HG02885 (cell line): ENCODE measurements around the gene EME1.
"Not testable (repeated sequence)": the region's sequence is repeated elsewhere in the genome, so short reads cannot be mapped to it uniquely, and the experiment has no call there.

Experiments
- ATAC-seq: cut with Tn5 transposase; IDR thresholded peaks from one replicate; pipeline ENCODE4 v1.9.1; 2021; ENCODE audit warnings: mild to moderate bottlenecking; ENCODE audit not compliant: unreplicated experiment, poor library complexity

The EME1 gene, protein sequence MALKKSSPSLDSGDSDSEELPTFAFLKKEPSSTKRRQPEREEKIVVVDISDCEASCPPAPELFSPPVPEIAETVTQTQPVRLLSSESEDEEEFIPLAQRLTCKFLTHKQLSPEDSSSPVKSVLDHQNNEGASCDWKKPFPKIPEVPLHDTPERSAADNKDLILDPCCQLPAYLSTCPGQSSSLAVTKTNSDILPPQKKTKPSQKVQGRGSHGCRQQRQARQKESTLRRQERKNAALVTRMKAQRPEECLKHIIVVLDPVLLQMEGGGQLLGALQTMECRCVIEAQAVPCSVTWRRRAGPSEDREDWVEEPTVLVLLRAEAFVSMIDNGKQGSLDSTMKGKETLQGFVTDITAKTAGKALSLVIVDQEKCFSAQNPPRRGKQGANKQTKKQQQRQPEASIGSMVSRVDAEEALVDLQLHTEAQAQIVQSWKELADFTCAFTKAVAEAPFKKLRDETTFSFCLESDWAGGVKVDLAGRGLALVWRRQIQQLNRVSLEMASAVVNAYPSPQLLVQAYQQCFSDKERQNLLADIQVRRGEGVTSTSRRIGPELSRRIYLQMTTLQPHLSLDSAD

DNA sequence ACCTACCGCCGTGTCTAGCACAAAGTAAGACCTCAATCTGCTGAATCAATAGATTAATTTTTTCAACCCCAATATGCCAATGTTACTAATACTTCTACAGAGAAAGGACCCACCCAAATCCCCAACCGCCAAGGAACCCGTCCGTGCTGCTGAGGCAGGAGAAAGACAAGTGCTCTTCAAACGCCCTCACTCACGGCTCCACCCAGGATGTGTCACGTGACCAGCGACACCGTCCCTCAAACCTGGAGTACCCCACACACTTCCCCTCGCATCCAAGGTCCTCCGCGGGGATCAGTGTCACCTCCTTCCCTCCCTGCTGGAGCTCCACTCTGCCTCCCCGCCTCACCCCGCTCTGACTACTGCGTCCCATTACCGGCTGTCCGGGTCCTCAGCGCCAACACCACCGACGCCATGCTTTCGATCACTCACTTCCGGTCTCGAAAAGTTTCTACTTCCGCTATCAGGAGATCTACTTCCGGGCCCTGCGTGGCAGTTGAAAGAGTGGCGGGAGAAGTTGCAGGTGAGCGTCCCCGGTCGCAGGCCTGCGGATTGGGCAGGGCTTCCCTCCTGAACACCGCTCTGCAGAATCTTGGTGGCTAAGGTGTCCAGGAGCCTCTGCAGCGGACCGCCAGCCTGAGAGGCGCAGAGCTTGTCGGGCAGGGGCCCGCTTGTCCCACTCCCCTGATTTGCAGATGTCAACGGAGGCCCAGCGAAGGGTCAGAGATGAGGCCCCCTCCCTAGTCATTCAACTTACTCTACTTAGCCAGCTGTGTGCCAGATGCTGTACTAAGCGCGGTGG lies at the start of gene EME1, which contains the start of gene MRPL27:
TSS of gene EME1 (plus strand) at position 472 of the 799 bp plus-strand sequence. CDS start 1,980 bp downstream, outside the sequence.
TSS of gene MRPL27 (minus strand) at position 427 of the 799 bp plus-strand sequence. CDS start at position 413, 14 bp downstream.
- peak; percentile 90 for ATAC-seq

- ATAC-seq, result no peak
Observed at GRCh38 chr17:50325906-50326305, 47.1 kb upstream of the EME1 start.

GRCh38 chr17:50326831-50327364 lies 46.1 kb upstream of the EME1 start:
- ATAC-seq, result no peak

DNA sequence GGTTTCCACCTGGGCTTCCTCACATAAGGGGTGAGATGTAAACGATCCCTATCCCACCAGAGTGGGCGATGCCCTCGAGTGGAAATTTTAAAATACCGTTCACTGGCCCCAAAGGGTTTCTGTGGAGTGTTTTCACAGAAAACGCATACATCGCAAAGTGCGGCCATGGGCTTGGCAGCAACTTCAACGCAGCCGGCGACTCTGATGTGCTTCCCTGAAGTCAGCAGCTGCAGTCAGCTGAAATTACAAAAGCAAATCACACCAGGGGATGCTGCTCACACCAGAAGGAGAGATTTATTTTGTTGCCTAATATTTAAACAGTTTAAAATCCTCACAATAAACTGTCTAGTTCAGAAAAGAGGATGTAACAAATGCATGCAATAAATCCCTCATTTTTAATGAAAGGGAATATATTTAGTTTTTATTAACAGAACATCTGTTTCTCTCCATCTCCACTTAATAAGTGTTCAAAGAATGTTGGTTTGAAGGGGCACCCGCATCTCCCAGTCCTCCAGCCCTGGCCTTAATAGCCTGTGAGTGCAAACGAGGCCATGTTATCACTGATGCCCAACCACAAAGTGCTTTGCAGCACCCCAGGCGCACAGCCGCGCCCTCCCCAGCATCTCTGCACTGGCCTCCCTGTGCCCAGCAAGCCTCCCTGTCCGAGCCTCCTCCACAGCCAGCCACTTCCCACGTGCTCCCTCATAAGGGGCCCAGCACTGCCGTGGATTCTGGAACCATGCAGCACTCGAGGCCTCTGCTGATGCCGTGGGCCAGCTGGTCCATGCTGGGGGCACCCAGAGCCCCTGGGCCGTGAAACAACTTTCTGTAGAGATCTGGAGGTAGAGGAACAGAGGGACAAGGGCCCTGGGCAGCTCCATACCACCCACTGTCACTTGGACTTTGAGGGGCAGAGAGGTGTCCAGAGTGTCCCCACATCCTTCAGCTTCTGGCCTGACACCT lies 44.4 kb upstream of the EME1 start:
- ATAC-seq, result no peak

DNA sequence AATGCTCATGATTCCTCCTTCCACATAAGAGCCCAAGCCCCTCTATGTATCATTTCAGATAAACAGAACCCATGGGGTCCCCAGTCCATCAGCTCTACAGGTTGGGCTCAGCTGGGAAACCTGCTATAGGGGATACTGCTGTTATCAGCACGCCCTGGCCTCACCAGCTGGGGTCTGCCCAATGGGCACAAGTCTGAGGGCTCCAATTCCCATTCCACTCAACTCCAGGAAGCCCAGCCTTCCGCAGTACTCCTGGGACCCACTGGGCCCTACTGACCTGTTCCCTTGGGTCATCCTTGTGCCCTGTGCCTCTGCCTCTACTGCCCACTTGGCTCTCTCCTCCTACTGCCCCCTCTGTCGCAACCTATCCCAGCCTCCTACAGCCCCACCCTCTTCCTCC lies 43.3 kb upstream of the EME1 start:
- ATAC-seq, result no peak

- no peak for ATAC-seq
Observed at GRCh38 chr17:50330151-50330775, 42.8 kb upstream of the EME1 start.

DNA sequence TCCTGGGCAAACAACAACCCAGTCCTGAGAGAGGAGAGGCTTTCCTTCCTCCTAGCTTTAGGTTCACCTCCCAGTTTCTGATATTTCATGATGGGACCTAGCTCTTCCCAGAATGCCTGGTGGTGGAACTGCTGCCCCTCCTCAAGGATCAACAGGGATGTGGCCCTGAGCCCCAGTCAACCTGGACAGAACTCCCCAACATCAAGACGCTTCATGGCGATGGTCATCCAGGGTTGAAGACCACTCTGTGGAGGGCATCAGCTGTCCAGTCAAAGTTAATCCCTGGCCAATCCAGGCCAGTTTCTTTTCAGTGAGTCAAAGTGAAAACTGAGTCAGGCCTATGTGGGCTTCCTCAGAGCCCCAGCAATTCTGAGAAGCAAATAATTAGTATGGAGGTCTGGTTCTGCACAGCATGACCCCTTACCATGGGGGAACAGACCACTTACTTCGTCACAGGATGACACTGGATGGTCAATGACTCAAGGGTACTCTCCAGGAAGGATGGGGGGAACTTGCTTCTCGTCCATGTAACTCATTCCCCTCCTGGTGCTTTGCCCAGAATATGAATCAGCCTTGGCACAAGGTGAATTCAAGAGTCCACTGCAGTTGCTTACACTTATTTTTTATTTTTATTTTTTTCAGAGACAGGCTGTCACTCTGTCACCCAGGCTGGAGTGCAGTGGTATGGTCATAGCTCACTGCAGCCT lies 41.8 kb upstream of the EME1 start:
- ATAC-seq, result no peak

- no peak for ATAC-seq
Observed at GRCh38 chr17:50332196-50332595, 40.8 kb upstream of the EME1 start.

DNA sequence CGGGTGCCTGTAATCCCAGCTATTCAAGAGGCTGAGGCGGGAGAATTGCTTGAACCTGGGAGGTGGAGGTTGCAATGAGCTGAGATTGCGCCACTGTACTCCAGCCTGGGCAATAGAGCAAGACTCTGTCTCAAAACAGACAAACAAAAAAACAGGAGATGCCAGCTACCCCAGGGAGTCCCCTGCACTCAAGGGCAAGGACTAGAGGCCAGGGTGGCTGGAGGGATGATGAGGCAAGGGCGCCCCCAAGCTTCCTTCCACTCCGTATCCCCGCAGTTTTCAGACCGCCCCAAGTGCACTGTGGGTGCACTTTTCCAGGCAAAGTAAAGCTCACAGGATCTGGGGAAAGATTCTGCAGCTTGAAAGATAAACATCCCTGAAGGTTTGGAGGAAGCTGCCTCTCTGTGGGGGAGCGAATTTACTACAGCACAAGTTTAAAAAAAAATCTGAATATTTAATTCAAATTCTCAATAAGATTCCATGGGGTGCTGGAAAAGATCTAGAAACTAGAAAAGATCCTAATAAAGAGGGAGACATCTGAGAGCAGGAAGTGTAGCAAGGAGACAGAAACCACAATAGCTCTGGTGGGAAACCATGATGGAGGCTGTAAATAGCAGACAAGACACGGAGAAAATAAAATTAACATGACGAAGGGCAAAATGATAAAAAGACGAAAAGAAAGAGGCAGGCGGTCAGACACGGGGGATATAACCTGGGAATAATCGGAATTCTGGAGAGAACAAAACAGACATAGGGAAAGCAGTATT lies 39.6 kb upstream of the EME1 start:
- ATAC-seq, result not testable (repeated sequence)

GRCh38 chr17:50337956-50338355 lies 35.1 kb upstream of the EME1 start:
- no peak for ATAC-seq

DNA sequence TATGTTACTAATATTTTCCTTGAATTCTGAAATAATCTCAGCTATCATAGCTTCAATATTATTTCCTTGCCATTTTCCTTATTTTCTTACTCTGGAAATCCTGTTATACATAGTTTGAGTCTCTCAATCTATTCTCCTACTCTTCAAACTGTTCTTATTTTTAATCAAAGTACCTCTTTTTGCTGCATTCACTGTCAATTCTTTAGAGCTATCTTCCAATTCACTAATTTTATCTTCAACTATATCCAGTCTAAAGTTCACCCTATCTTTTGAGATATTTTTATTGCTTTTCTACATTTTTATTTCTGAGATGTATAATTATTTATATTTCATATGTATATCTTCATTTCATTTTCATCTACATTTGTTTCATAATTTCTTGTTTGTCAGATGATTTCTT lies 34.4 kb upstream of the EME1 start:
- no peak for ATAC-seq

GRCh38 chr17:50339381-50339780 lies 33.6 kb upstream of the EME1 start:
- ATAC-seq, result no peak

- no peak for ATAC-seq
Observed at GRCh38 chr17:50344731-50345365, 28.2 kb upstream of the EME1 start.

GRCh38 chr17:50345432-50346312 lies 27.4 kb upstream of the EME1 start, which contains the start of gene XYLT2:
TSS of gene XYLT2 (plus strand) at chr17:50346126. CDS start at chr17:50346141, 15 bp downstream.
- ATAC-seq, result peak; percentile 85

DNA sequence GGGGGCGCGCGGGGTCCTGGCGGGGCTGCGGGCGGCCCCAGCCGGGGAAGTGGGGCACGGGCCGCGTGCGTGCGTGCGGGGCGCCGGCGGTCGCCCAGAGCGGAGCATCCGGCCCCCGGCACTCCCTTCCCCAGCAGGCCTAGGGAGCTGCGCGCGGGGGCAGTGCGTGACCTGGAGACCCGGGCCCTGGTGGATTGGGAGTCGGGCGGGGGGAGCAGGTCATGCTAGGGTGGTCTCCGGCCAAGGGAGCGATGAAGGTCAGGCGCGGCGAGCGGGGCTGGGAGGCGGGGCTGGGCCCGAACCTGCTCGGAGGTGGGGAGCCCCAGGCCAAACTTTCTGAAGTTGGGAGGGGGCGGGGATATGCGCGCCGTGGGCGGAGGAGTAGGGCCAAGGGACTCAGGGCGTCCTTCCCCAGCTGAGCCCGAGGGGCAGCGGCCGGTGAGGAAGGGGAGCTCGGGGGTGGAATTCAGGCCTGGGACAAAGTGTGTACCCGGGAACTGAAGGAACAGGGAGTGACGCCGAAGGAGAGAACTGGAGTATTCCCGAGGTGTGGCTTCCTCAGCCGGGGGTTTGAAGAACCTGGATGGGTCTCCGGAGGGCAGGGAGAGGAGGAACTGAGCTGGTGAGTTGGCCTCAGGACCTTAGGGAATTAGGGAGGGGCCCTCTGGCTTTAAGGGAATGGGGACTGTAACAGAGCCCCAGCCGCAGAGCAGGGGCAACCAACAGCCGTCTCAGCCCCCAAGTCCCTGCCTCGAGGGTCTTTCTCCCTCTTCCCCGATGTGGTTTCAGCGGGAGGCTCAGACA lies 26.5 kb upstream of the EME1 start:
- ATAC-seq, result peak; percentile 49
